Skin epidermis (tissue), 12 donors: ENCODE measurements around the gene HACE1.

Experiments used
- H3K27ac ChIP-seq, 21 experiments: fragments of 200-600 bp; sonication (generic) in 11 of 21; one replicate each; pipeline ENCODE4 v1.5.0; 2020; ENCODE audit warnings: mild to moderate bottlenecking in 3 of 21, inconsistent platforms in 2 of 21, moderate library complexity in 2 of 21
- H3K4me3 ChIP-seq, 7 experiments: fragments of 200-600 bp; sonication (generic) in 2 of 7; one replicate each; pipeline ENCODE4 v1.5.0; 2020; ENCODE audit warnings: inconsistent platforms in 2 of 7, mild to moderate bottlenecking in 2 of 7, moderate library complexity in 1 of 7

HACE1 gene

DNA sequence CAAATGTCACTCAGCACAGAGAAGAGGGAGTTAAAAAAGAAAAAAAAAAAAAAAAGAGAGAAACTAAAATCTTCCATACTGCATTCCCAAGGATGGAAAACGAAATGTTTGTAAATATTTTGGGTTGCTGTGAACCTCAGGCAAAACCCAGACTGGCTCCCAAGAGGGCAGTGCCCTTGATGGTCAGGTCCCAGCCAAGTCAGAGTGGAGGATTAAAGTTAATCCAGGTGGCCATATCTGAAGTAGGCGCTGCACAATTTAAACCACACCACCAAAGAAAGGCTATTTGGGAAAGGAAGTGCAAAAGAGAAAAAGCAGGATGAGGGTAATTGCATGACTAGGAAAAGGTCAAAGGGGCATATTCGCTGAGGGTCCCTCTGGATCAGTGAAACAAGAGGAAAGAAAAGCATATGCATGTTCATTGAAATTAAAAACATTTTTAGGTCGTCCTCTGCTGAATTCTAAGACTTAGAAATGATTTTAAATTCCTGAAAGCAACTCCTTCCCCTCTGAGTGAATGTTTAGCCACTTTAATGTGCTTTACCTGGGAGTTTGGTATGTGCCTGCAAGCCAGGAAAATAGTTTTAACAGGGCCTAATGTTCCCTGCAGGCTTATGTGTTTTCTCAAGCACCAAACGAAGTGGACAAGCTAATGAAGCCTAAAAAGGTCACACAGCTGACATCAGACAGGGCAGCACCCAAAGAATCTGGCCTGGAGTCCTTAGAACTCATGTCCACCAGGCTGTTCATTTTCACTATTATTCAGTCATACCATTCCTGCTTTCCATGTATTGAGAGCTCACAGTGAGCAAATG lies 159.1 kb downstream of the HACE1 start:
- no peak overlapping the region for H3K4me3 ChIP-seq
- H3K27ac ChIP-seq: no peak overlapping the region

DNA sequence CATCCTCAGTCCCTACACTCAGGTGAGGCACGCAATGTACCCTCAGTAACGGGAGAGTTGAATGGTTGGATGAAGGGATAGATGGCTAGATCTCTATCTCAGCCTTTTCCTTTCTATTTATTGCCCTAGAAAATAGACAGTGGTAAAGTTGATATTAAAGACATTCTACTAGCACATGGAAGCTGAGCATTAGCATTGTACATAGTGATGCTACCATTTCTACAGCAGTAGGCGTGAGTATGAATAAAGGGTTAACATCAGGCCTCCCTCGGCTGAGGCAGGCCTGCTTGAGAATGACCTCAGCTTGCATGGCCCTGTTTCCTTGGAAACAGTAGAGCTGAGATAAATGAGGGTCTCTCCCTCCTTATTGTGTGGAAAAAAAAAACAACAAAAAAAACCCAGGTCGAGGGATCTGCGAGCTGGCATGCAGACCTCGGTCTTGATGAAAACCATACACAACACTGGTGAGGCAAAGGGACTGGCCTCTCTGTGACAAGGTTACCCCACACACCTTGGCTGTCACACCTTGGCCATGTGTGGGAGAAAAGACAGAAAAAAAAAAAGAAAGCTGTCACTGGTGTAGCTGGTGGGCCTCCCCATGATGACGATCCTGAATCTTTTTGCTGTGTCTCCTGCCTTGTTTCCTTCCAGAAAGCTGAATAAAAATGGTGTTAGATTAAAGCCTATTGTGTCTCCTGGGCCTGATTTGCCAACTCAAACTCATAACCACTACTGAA lies 160.0 kb downstream of the HACE1 start:
- Histone ChIP-seq H3K4me3 (no peak overlapping the region), H3K27ac (no peak overlapping the region)

DNA sequence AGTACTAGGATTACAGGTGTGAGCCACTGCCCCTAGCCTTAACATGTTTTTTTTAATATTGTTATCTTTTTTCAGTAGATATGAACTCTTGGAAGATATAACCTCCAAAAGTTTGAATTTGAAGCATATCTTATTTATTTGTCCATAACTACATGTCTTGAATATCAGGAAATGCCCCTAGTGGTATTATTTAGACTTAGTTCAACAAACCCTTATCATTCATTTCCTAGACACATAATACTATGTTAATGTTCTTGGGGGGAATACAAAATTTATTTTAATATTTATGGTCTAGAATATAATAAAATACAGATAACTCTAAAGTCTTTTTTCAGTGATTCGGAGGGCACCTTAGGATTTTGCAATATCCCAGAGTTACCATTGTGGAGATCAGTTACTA lies 160.7 kb downstream of the HACE1 start:
- no peak overlapping the region for H3K4me3 ChIP-seq
- H3K27ac ChIP-seq: no peak overlapping the region

DNA sequence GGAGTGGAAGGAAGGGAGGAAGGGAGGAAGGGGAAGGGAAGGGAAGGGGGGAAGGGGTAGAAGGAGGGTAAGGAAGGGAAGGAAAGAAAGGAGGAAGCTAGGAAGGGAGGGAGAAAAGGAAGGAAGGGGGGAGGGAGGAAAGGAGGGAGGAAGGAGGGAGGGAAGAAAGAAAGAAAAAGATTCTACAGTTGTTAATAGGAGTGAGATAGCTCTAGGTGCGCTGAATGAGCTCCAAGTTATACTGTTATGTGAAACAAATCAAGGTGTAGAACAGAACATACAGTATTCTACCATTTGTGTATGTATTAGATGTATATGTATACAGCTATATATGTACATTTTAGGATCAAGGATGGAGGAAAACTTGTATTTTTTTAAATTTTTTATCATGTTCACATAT lies 167.7 kb downstream of the HACE1 start:
- no peak overlapping the region for H3K27ac ChIP-seq

DNA sequence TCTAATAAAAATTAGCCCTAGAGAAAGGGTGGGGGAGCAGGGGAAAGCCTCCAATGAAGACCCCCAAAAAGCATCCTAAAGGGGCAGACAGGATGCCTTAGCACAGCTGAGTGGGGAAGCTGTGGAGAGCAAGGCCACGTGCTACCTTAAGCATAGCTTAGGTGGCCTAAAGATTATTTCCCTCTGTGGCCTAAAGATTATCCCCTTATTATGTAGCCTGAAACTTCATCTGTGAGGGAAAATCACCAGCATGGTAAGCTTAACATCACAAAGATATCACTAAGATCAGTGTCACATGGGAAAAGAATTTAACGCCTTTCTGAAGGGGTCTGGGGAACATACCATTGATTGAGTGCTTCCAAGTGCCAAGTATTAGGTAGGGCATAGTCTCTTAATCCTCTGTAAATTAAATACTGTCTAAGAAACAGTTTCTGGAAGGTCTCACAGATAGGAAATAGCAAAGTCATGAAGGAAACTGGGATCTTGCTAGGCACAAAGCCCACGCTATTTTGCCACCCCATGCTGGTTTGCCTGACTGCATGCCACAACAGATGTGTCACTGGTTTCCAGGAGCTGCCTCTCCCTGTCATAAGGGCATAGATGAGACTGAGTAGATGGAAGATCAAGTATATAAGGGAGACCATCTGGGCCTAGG lies 170.0 kb downstream of the HACE1 start:
- no peak overlapping the region for H3K4me3 ChIP-seq
- no peak overlapping the region for H3K27ac ChIP-seq

More for the DNA sequence above, 167.7 kb downstream of the HACE1 start:
- no peak overlapping the region for H3K4me3 ChIP-seq

DNA sequence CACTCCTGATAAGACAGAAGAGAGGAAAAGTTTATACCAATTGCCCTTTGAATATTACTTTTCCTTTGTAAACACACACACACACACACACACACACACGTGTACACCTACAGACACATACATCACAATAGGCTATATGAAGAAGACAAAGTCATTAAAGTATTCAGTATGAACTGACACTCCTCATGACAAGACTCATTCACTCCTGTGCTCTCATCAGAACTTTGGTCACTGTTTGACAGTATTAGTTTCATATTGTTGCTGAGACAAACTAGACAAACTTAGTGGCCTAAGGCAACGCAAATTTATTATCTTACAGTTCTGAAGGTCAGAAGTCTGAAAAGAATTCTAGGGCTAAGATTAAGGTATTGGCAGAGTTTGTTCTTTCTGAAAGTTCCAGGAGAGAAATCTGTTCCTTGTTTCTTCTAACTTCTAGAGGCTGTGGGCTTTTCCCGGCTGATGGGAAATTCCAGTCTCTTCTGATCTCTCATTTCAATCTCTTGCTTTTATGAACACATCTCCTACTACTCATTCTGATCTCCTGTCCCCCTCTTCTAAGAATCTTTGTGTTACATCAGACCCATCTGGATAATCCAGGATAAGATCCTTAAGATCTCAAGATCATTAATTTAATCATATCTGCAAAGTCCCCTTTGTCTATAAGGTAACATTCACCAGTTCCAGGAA lies 171.3 kb downstream of the HACE1 start:
- no peak overlapping the region for H3K27ac ChIP-seq
- no peak overlapping the region for H3K4me3 ChIP-seq

DNA sequence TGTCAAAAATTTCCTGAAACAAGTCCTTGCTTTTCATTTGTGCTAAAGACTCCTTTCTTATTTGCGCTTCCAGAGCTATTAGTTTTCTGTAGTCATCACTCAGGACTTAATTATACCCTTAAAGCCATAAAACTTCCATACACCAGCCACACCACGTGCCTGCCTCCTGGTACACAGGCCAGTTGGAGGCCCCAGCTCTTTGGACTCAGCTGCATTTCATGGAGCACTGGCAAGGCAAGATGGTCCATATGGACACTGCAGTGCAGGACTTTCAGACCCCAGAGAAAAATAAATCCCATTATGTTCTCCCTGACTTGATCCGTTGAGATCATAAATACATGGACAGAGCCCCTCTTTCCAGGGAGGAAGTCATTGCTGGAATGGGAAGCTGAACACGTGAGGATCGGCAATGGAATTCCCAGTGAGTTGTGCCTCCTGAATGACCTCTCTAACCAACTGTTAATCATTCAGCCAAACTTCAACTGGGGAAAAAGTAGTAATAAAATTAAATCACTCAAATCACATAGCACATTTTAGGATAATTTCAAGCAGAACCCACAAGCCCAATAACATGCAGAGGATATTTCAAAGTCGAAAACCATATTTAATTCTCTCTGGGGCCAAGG lies 173.1 kb downstream of the HACE1 start:
- H3K27ac ChIP-seq: no peak overlapping the region
- no peak overlapping the region for H3K4me3 ChIP-seq

DNA sequence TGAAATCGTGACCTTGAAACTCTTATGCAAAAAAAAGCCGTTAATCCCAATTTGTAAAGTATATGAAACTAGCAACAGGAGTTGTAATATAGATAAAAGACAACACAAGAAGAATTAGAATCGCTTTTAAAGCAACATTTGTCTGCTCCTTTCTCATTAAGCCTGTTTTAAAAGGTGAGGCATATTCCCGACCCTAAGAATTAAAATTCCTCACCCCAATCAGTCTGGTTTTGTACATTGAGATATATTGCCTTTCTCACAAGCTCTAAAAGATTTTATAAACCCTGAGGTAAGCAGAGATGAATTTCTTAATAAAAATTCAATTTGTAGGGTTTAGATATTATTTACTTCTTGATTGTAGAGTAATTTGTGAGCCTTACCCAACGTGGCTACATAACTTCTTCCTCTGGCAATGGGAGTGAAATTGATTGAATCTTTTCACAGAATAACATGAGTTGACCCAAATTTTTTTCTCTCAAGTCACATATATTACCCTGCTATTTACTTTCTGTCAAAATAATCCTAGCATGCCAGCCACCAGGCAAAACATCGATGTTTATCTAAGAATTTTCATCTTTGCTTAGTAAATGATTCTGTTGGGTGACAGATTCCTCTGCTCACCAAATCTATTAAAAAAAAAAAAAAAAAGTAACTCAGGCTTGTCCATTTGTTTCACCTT lies 173.7 kb downstream of the HACE1 start:
- H3K4me3 ChIP-seq: no peak overlapping the region

DNA sequence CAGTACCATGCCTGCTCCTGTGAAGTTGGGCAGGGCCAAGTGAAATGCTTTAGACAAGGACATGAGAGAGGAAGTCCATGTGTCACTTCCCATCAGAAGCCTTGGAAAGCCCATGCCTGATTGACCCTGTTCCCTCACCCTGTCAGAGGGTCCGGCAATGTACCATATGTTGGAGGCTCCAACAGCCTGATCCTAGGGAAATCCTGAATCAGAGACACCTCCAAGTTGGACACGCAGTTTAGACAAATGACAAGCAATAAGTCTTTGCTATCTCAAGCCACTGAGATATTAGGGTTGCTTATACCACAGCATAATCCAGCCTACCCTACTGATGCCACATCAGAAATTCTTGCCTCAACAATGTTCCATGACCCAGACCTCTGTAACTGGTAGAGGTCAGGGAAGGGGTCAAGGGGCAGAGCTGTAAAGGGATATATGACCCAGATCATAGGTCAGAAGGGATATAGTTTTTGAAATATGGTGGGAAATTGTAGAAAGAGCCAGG lies 174.8 kb downstream of the HACE1 start:
- H3K27ac ChIP-seq: no peak overlapping the region
- H3K4me3 ChIP-seq: no peak overlapping the region

More for the DNA sequence above, 173.7 kb downstream of the HACE1 start:
- no peak overlapping the region for H3K27ac ChIP-seq

DNA sequence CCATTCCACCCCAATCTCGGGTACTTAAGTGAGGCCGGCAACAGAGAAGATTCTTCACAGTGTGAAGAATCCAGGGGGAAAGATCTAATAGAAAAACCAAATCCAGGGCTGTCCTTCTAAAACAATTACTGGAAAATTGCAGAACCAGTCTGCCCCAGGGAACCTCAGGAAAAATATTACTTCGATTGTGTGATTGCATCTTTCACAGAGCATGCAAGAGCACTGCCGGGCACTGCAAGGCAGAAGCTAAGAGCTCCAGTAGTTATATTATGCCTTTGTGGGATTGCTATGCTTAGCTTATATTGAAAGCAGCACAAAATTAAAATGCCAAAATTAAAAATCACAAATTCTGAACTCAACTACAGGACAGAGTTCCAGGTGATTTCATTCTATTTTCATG lies 175.9 kb downstream of the HACE1 start:
- no peak overlapping the region for H3K4me3 ChIP-seq
- H3K27ac ChIP-seq: no peak overlapping the region

DNA sequence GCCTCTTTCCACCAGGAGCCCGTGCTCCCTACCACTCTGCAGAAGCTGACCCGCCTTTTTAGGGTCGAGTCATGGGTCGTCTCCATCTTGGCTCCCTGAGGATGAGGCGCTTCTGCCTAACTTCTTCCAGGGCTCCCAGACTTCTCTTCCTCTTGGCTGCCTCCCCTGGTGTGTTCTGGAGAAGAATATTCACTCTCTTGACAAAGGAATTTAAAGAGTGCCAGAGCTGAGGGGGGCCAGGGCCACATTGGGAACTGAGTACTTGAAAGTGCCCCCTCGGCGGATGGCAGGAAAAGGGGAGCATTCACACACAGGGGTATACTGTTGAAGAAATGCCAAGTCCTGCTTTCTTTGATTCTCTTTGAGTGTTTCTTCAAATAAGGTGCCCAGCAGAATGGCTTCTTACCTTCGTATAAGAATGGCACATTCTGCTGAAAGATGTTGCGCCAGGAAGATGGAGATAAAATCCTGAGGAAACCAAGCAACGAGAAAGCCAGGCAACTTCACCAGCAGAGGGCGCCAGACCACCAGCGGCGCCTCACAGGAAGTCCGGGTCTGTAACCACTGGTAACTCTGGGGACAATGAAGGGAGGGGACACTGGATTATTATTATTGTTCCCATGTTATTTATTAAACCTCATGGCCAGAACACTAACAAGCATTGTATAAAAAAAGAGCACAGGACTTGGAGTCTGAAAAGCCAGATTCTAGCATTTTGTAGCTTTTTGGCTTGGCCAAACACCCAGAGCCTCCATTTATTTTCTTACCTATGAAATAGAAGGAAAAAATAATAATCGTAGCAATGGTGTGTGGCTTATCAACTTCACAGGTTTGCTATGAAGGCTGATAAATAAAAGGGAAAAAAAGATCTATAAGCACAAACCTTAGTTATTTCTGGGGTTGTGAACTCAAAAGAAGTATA lies 176.7 kb downstream of the HACE1 start:
- Histone ChIP-seq H3K4me3 (no peak overlapping the region), H3K27ac (no peak overlapping the region)

DNA sequence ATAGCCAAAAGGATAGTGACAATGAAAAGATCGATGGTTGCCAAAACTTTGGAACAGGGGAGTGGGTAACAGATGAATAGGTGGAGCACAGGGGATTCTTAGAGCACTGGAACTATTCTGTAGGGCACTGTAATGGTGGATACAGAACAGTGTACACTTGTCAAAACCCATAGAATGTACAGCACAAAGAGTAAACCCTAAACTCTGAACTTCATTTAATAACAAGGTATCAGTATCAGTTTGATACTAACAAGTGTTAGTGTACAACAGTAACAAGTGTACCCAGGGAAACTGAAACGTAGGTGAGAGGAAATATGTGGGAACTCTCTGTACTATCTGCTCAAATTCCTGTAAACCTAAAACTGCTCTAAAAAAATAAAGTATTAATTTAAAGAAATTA lies 179.2 kb downstream of the HACE1 start:
- H3K27ac ChIP-seq: no peak overlapping the region
- no peak overlapping the region for H3K4me3 ChIP-seq

DNA sequence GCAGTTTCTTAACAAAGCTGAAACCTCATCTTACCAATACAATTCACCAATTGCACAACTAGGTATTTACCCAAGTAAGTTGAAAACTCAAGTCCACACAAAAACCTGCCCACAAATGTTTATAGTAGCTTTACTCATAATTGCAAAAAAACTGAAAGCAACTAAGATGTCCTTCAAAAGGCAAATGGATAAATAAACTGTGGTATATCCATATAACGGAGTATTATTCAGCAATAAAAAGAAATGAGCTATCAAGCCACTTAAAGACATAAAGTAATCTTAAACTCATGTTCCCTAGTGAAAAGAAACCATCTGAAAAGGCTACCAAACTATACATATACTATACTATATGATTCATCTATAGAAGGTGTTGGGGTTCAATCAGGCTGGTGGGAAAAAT lies 179.7 kb downstream of the HACE1 start:
- Histone ChIP-seq H3K4me3 (no peak overlapping the region), H3K27ac (no peak overlapping the region)
